Measurements from ENCODE around the gene ZNF30. TPM values are rescaled to one million over a fixed set of nuclear protein-coding genes. Genes with fewer than 3 reads are reported as not detected.
"Not testable (repeated sequence)": the region's sequence is repeated elsewhere in the genome, so short reads cannot be mapped to it uniquely, and the experiment has no call there.

ZNF30 gene
- total and polyA plus RNA-seq, 8 donors, result 1.1 to 3.1 (median 2.5) TPM

- ATAC-seq (no peak), DNase-seq (peak in 3 of 6 donors; percentile 1 to 7 (median 6)), FAIRE-seq (no peak)
- Histone ChIP-seq H3K9me3 (no peaks in the 10 kb centered on the region), H3K27ac (no peak overlapping the region), H3K4me3 (no peak overlapping the region), H3K4me1 (peaks cover 13 to 30% (median 23%) of the 10 kb centered on the region in 3 donors), H3K36me3 (no peaks in the 10 kb centered on the region), H3K27me3 (no peaks in the 10 kb centered on the region)
- WGBS, 2 donors, result 84 to 88% methylated on average over 13 of the region's 13 CpGs
- no peak for TF ChIP-seq CTCF (IDR thresholded peaks at IDR 0.05)
- intact Hi-C loops (cut with DNase I), result no loop called here
Measured at GRCh38 chr19:34990578-34991192, 64.0 kb downstream of the ZNF30 start.

DNA sequence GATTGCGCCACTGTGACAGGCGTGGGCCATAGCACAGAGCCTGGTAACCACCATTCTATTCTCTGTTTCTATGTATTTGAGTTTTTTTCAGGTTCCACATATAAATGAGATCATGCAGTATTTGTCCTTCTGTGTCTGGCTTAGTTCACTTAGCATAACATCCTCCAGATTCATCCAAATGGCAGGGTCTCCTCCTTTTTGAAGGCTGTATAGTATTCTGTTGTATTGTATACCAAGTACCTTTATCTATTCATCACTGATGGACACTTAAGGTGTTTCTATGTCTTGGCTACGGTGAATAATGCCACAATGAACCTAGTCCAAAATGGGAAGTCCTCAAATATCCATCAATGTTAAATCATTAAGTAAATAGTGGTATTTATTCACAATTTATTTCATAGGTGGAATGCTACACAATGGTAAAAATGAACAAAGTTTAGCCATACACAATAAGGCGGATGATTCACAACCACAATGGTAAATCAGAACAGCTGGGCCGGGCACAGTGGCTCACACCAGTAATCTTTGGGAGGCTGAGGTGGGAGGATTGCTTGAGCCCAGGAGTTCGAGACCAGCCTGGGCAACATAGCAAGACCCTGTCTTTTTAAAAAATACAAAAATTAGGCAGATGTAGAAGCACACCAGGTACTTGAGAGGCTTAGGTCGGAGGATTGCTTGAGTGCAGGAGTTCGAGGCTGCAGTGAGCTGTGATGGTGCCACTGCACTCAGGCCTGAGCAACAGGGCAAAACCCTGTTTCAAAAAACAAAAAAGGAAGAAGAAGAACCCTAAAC is 65.0 kb downstream of the ZNF30 start:
- Histone ChIP-seq H3K27ac (no peak overlapping the region), H3K36me3 (no peaks in the 10 kb centered on the region), H3K4me3 (no peak overlapping the region), H3K27me3 (no peaks in the 10 kb centered on the region), H3K4me1 (peaks cover 13 to 29% (median 23%) of the 10 kb centered on the region in 3 donors), H3K9me3 (no peaks in the 10 kb centered on the region)
- intact Hi-C loops (cut with DNase I), result no loop called here
- FAIRE-seq, result no peak
- 87 to 88% methylated on average over 8 of the region's 8 CpGs for WGBS, 2 donors
- no peak for ATAC-seq
- DNase-seq, result peak in 2 of 6 donors; percentile 3 to 6
- TF ChIP-seq CTCF (IDR thresholded peaks at IDR 0.05), result no peak

GRCh38 chr19:34992582-34992981 is 65.9 kb downstream of the ZNF30 start:
- H3K27ac ChIP-seq; H3K27me3 ChIP-seq; H3K9me3 ChIP-seq; FAIRE-seq; H3K4me3 ChIP-seq; intact Hi-C loops (cut with DNase I); ATAC-seq; H3K36me3 ChIP-seq: not testable (repeated sequence)
- DNase-seq, result peak in 1 of 6 donors; percentile 3
- 81 to 84% methylated on average over 7 of the region's 7 CpGs for WGBS, 2 donors
- peaks cover 13 to 29% (median 23%) of the 10 kb centered on the region in 3 donors for H3K4me1 ChIP-seq

GRCh38 chr19:34994286-34994642 is 67.6 kb downstream of the ZNF30 start:
- FAIRE-seq, result no peak
- ATAC-seq, result no peak
- peak in 2 of 6 donors; percentile 37 to 49 for DNase-seq
- H3K27me3 ChIP-seq, result no peaks in the 10 kb centered on the region
- H3K27ac ChIP-seq, result peak overlapping the region in 3 of 4 donors; percentile 35 to 85 (median 75)
- no peak overlapping the region for H3K4me3 ChIP-seq
- H3K36me3 ChIP-seq, result no peaks in the 10 kb centered on the region
- H3K4me1 ChIP-seq, result peaks cover 13 to 22% (median 19%) of the 10 kb centered on the region in 3 donors
- no peaks in the 10 kb centered on the region for H3K9me3 ChIP-seq
- 81 to 84% methylated on average over 9 of the region's 9 CpGs for WGBS, 2 donors
- TF ChIP-seq CTCF (IDR thresholded peaks at IDR 0.05), result no peak
- intact Hi-C loops (cut with DNase I), result no loop called here

Other genes with a start within 250 kb of the ZNF30 start
- 1 to 10 TPM in 2 of 6 donors, under 1 TPM in 4; 0.46 to 2.1 (median 0.92) TPM for gene SCGB2B2, start 249.7 kb upstream of the ZNF30 start, total RNA-seq
- gene SCGB2B2, start 249.7 kb upstream of the ZNF30 start, polyA plus RNA-seq, result under 1 TPM; 0.42 to 0.75 TPM
- gene ZNF302, start 249.2 kb upstream of the ZNF30 start, total RNA-seq, result 10 to 100 TPM; 12.2 to 21.6 (median 13.7) TPM
- gene ZNF302, start 249.2 kb upstream of the ZNF30 start, polyA plus RNA-seq, result 10 to 100 TPM; 19.1 to 26.6 TPM
- gene ZNF181, start 192.7 kb upstream of the ZNF30 start, total RNA-seq, result 10 to 100 TPM in 1 of 6 donors, 1 to 10 TPM in 5; 5.7 to 10.1 (median 7.5) TPM
- gene ZNF181, start 192.7 kb upstream of the ZNF30 start, polyA plus RNA-seq, result 10 to 100 TPM in 1 of 2 donors, 1 to 10 TPM in 1; 5.3 to 12.1 TPM
- 1 to 10 TPM; 2.2 to 5.2 (median 2.8) TPM for gene ZNF599, start 153.7 kb upstream of the ZNF30 start, total RNA-seq
- 1 to 10 TPM; 3.5 to 6.8 TPM for gene ZNF599, start 153.7 kb upstream of the ZNF30 start, polyA plus RNA-seq
- 1 to 10 TPM; 1.5 to 6.4 (median 2.6) TPM for gene ZNF792, start 37.3 kb downstream of the ZNF30 start, total RNA-seq
- 1 to 10 TPM; 1.0 to 1.6 TPM for gene ZNF792, start 37.3 kb downstream of the ZNF30 start, polyA plus RNA-seq
- gene GRAMD1A, start 73.4 kb downstream of the ZNF30 start, total RNA-seq, result 10 to 100 TPM; 47.3 to 97.2 (median 87.4) TPM
- gene GRAMD1A, start 73.4 kb downstream of the ZNF30 start, polyA plus RNA-seq, result 100 to 1,000 TPM in 1 of 2 donors, 10 to 100 TPM in 1; 49.7 to 137 TPM
- gene SCN1B, start 103.6 kb downstream of the ZNF30 start, total RNA-seq, result 10 to 100 TPM in 1 of 6 donors, 1 to 10 TPM in 5; 2.9 to 11.0 (median 4.4) TPM
- gene SCN1B, start 103.6 kb downstream of the ZNF30 start, polyA plus RNA-seq, result 10 to 100 TPM; 14.0 to 15.1 TPM
- gene HPN, start 114.8 kb downstream of the ZNF30 start, total RNA-seq, result 100 to 1,000 TPM in 4 of 6 donors, 10 to 100 TPM in 2; 93.0 to 146 (median 118) TPM
- gene HPN, start 114.8 kb downstream of the ZNF30 start, polyA plus RNA-seq, result 100 to 1,000 TPM; 208 to 238 TPM
- gene FXYD3, start 188.9 kb downstream of the ZNF30 start, total RNA-seq, result 10 to 100 TPM; 12.2 to 33.4 (median 16.7) TPM
- gene FXYD3, start 188.9 kb downstream of the ZNF30 start, polyA plus RNA-seq, result 10 to 100 TPM; 33.9 to 59.1 TPM
- 1 to 10 TPM in 5 of 6 donors, under 1 TPM in 1; 0.38 to 2.5 (median 1.7) TPM for gene LGI4, start 208.2 kb downstream of the ZNF30 start, total RNA-seq
- gene LGI4, start 208.2 kb downstream of the ZNF30 start, polyA plus RNA-seq, result 10 to 100 TPM in 1 of 2 donors, 1 to 10 TPM in 1; 8.0 to 17.9 TPM
- gene FXYD1, start 211.9 kb downstream of the ZNF30 start, total RNA-seq, result 1 to 10 TPM; 2.8 to 6.8 (median 4.6) TPM
- 10 to 100 TPM in 1 of 2 donors, 1 to 10 TPM in 1; 9.3 to 16.1 TPM for gene FXYD1, start 211.9 kb downstream of the ZNF30 start, polyA plus RNA-seq
- gene FXYD7, start 216.4 kb downstream of the ZNF30 start, total RNA-seq, result under 1 TPM in 1 of 6 donors, not detected in 5; 0.23 TPM
- under 1 TPM in 1 of 2 donors, not detected in 1; 0.61 TPM for gene FXYD7, start 216.4 kb downstream of the ZNF30 start, polyA plus RNA-seq
- 10 to 100 TPM in 3 of 6 donors, 1 to 10 TPM in 3; 2.6 to 34.1 (median 9.2) TPM for gene FXYD5, start 227.8 kb downstream of the ZNF30 start, total RNA-seq
- gene FXYD5, start 227.8 kb downstream of the ZNF30 start, polyA plus RNA-seq, result 100 to 1,000 TPM in 1 of 2 donors, 10 to 100 TPM in 1; 31.9 to 101 TPM